K562 (cell line): ENCODE results near the gene DNER. TPM values are rescaled to one million over a fixed set of nuclear protein-coding genes. Genes with fewer than 3 reads are reported as not detected.

Experiments used
- ATAC-seq: fragments of 200-7000 bp; cut with Tn5 transposase; 3 replicates; pipeline ENCODE4 v1.9.1; 2020; ENCODE audit warnings: moderate library complexity
- BruUV-seq: library from RNA; stranded (reverse); fragments of 400-500 nt; replicated peaks from 2 replicates; lab custom pipeline; 2021; lab: Mats Ljungman, UMichigan
- CTCF ChIA-PET: fragments of 300-600 bp; formaldehyde crosslinking; extraction: SDS; loops from one replicate; lab custom pipeline; 2021; ENCODE audit warnings: low intra/inter-chr PET ratio; lab: Yijun Ruan, JAX
- POLR2A ChIA-PET: fragments of 300-600, 350-650 bp; sonication (Branson Sonifier 250); formaldehyde crosslinking; extraction: SDS; loops from one replicate; lab custom pipeline; 2021; ENCODE audit warnings: antibody characterized with exemption, inconsistent platforms; lab: Yijun Ruan, JAX
- DNase-seq, 4 experiments: peaks; one replicate each; pipeline versions ENCODE4 v3.0.0 to v3.0.0-alpha.2; 2011 to 2018; ENCODE audit warnings: low spot score in 3 of 4, mixed read lengths in 3 of 4; ENCODE audit errors: extremely low read depth in 1 of 4
- FAIRE-seq: peaks from 2 replicates; lab custom pipeline; 2011; peaks lifted over from hg19 to GRCh38; lab: Jason Lieb, UNC
- H2AFZ ChIP-seq: 2 replicates; pipeline ENCODE4 v1.6.0; 2011; ENCODE audit warnings: low read depth, low read length, control low read depth, inconsistent platforms
- H3K27ac ChIP-seq: fragments of 200-600 bp; 3 replicates; pipeline ENCODE4 v1.8.0; 2011; ENCODE audit warnings: low read depth, mild to moderate bottlenecking, control low read depth, inconsistent platforms, low read length, moderate library complexity, mixed read lengths; ENCODE audit errors: extremely low read depth
- H3K27me3 ChIP-seq, 2 experiments: fragments of 300-600 bp in 1 of 2; 2 replicates in 1 of 2; 3 replicates in 1 of 2; pipeline versions ENCODE4 v1.6.0 to v1.8.0; 2011; ENCODE audit warnings: inconsistent platforms in 2 of 2, low read length in 2 of 2, mild to moderate bottlenecking in 1 of 2, mixed read lengths in 1 of 2, moderate library complexity in 1 of 2; ENCODE audit not compliant: control insufficient read depth in 2 of 2, insufficient read depth in 2 of 2
- H3K36me3 ChIP-seq: fragments of 300-600 bp; 3 replicates; pipeline ENCODE4 v1.8.0; 2011; ENCODE audit warnings: mild to moderate bottlenecking, low read length, inconsistent platforms; ENCODE audit not compliant: control insufficient read depth, insufficient read depth
- H3K4me1 ChIP-seq, 2 experiments: fragments of 200-600 bp in 1 of 2; replicated peaks in 1 of 2; 2 replicates in 1 of 2; 3 replicates in 1 of 2; pipeline versions ENCODE4 v1.5.1 to v1.8.0; 2011; ENCODE audit warnings: inconsistent platforms in 2 of 2, low read length in 2 of 2, mild to moderate bottlenecking in 1 of 2, mixed read lengths in 1 of 2, moderate library complexity in 1 of 2; ENCODE audit not compliant: control insufficient read depth in 2 of 2, insufficient read depth in 2 of 2
- H3K4me2 ChIP-seq: 2 replicates; pipeline ENCODE4 v1.6.1; 2011; ENCODE audit warnings: low read length, control low read depth, inconsistent platforms, mixed read lengths; ENCODE audit not compliant: insufficient read depth
- H3K4me3 ChIP-seq: fragments of 200-600 bp; sonication (generic), shearing (Covaris generic); 2 replicates; pipeline ENCODE4 v1.5.1; 2016; ENCODE audit warnings: control low read depth, inconsistent platforms
- H3K79me2 ChIP-seq: fragments of 200-600 bp; 3 replicates; pipeline ENCODE4 v1.8.0; 2011; ENCODE audit warnings: low read length, inconsistent platforms; ENCODE audit not compliant: control insufficient read depth, insufficient read depth
- H3K9ac ChIP-seq, 2 experiments: 2 replicates each; pipeline versions ENCODE4 v1.6.0 to v1.6.1; 2011; ENCODE audit warnings: low read depth in 2 of 2, low read length in 2 of 2, control low read depth in 1 of 2, inconsistent platforms in 1 of 2, mild to moderate bottlenecking in 1 of 2, mixed read lengths in 1 of 2; ENCODE audit not compliant: insufficient read depth in 1 of 2
- H3K9me1 ChIP-seq: one replicate; pipeline ENCODE4 v1.6.0; 2011; ENCODE audit warnings: inconsistent platforms, mild to moderate bottlenecking, low read length, moderate library complexity; ENCODE audit not compliant: control insufficient read depth, insufficient read depth
- H3K9me3 ChIP-seq: replicated peaks from 2 replicates; pipeline ENCODE4 v1.5.1; 2011; ENCODE audit warnings: low read depth, low read length, inconsistent platforms; ENCODE audit not compliant: control insufficient read depth, insufficient read depth
- H4K20me1 ChIP-seq: replicated peaks from 2 replicates; pipeline ENCODE4 v1.6.1; 2011; ENCODE audit warnings: low read length, inconsistent platforms, mixed read lengths; ENCODE audit not compliant: control insufficient read depth, insufficient read depth
- CBFA2T3 ChIP-seq: fragments of 450-650 bp; IDR thresholded peaks from 2 replicates; pipeline ENCODE4 v1.6.1; 2017
- CREB1 ChIP-seq, 2 experiments: sonication (generic) in 1 of 2; formaldehyde crosslinking in 1 of 2; IDR thresholded peaks; 2 replicates each; pipeline versions ENCODE4 v1.6.1 to v1.8.0; 2012 to 2022; ENCODE audit warnings: inconsistent platforms in 1 of 2, mild to moderate bottlenecking in 1 of 2, missing genetic modification reagents in 1 of 2, moderate library complexity in 1 of 2
- CREBBP ChIP-seq: IDR thresholded peaks from one replicate; pipeline ENCODE4 v1.6.1; 2012; ENCODE audit warnings: low read depth, mild to moderate bottlenecking, control low read depth, inconsistent platforms, low read length
- CREM ChIP-seq: IDR thresholded peaks from 2 replicates; pipeline ENCODE4 v1.6.1; 2014; ENCODE audit warnings: antibody characterized with exemption, low read depth
- ELF1 ChIP-seq: fragments of 200-800 bp; sonication (Bioruptor generic); IDR thresholded peaks from 2 replicates; pipeline ENCODE4 v1.6.1; 2016; ENCODE audit warnings: missing genetic modification characterization, missing compliant biosample characterization
- PRPF4 ChIP-seq: fragments of 200-400 bp; formaldehyde crosslinking; IDR thresholded peaks from one replicate; pipeline ENCODE4 v1.6.1; 2017; ENCODE audit warnings: low read length, low read depth, mild to moderate bottlenecking; ENCODE audit not compliant: insufficient read depth, poor library complexity, severe bottlenecking
- PURB ChIP-seq: sonication (generic); formaldehyde crosslinking; IDR thresholded peaks from 2 replicates; pipeline ENCODE4 v1.9.0; 2021; ENCODE audit warnings: low read depth, mild to moderate bottlenecking, missing genetic modification reagents
- SOX6 ChIP-seq: fragments of 450-650 bp; IDR thresholded peaks from 2 replicates; pipeline ENCODE4 v1.6.1; 2014; ENCODE audit warnings: mild to moderate bottlenecking
- THRAP3 ChIP-seq: fragments of 450-650 bp; IDR thresholded peaks from 2 replicates; pipeline ENCODE4 v1.6.1; 2016; ENCODE audit warnings: mild to moderate bottlenecking, inconsistent platforms, borderline replicate concordance
- ZNF445 ChIP-seq: fragments of 250-450 bp; sonication (Bioruptor Pico); IDR thresholded peaks from 2 replicates; pipeline ENCODE4 v1.4.0; 2020; ENCODE audit warnings: low read depth, mild to moderate bottlenecking, moderate library complexity
- ZNF584 ChIP-seq: fragments of 200-800 bp; sonication (Bioruptor generic); IDR thresholded peaks from 2 replicates; pipeline ENCODE4 v1.6.1; 2016; ENCODE audit warnings: low read depth, mild to moderate bottlenecking, missing genetic modification characterization, missing compliant biosample characterization
- WGBS: fragments of 100-300 bp; shearing (Covaris generic); methylation state at CpG from one replicate; pipeline ENCODE4 v1.1.6; 2016; ENCODE audit warnings: low coverage, mixed read lengths; ENCODE audit not compliant: insufficient coverage; ENCODE audit errors: missing lambda C conversion rate; 5-methylcytosine and 5-hydroxymethylcytosine counted together
- in situ Hi-C: fragments of 300-500 bp; cut with MboI; formaldehyde crosslinking; loops from 4 replicates; pipeline ENCODE4 v1.15.0; 2018; ENCODE audit warnings: inconsistent platforms, mixed read lengths
- intact Hi-C: fragments of 100-400 bp; cut with micrococcal nuclease; formaldehyde crosslinking; loops from 2 replicates; pipeline ENCODE4 v1.14.2; 2022
- polyA plus RNA-seq, 8 experiments: library from polyadenylated mRNA; depleted of rRNA in 4 of 8; stranded (reverse) in 5 of 8; unstranded in 3 of 8; fragments of >200 nt; fragmentation: Nextera tagmentation in 2 of 8; fragmentation: Illumina TruSeq in 1 of 8; extraction: Ambion mirVana in 2 of 8; extraction: Trizol in 1 of 8; gene quantifications; 2 replicates each; pipeline versions ENCODE4 v1.2.1 to v1.2.3, GENCODE V29; 2011 to 2014; ENCODE audit warnings: inconsistent platforms in 1 of 8, missing spikeins in 1 of 8
- total RNA-seq, 7 experiments: library from RNA; depleted of rRNA in 6 of 7; stranded (reverse); fragments of >200 nt in 6 of 7; fragmentation: Illumina TruSeq in 2 of 7; extraction: Trizol in 2 of 7; gene quantifications; 2 replicates each; pipeline versions ENCODE4 v1.2.1 to v1.2.3, GENCODE V29; 2011 to 2021; ENCODE audit warnings: low replicate concordance in 1 of 7
- TF ChIP-seq, protein P1 (sequence below): sonication (generic); formaldehyde crosslinking; IDR thresholded peaks from 2 replicates; pipeline ENCODE4 v1.8.0; 2023; ENCODE audit warnings: missing genetic modification reagents, mild to moderate bottlenecking, borderline replicate concordance
- TF ChIP-seq, protein P2 (sequence below): fragments of 250-450 bp; sonication (Bioruptor Pico); IDR thresholded peaks from 2 replicates; pipeline ENCODE4 v1.8.0; 2021; ENCODE audit warnings: moderate library complexity, mild to moderate bottlenecking, inconsistent platforms
- TF ChIP-seq, protein P3 (sequence below): fragments of 450-650 bp; IDR thresholded peaks from 2 replicates; pipeline ENCODE4 v1.7.1; 2018; ENCODE audit warnings: mild to moderate bottlenecking, low read depth; ENCODE audit not compliant: partially characterized antibody

Gene DNER
- total and polyA plus RNA-seq, 9 of the 15 experiments (the other 6 are each of a cell fraction or from before 2014, with no cell fraction given) = not detected

DNA sequence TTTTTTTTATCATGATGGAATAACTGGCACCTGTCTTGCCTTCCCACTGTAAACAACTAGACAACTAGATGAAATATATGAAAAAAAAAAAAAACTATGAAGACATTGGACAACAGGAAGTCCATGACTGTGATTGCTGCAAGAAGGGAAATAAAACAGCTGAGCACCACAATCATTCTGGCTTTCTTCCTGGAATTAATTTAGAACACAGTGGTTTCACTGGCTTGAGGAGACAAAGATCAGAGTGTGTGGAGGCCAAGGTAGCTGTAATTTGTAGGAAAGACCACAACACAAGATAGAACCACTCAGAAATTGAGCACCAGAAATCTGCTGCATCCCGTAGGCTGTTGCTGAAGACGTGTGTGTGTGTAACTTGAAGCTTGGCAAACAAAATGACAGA, 322.2 kb downstream of the DNER start (continued):
- no peak for TF ChIP-seq CREM
- no peak for TF ChIP-seq SOX6
- TF ChIP-seq, protein P1, sequence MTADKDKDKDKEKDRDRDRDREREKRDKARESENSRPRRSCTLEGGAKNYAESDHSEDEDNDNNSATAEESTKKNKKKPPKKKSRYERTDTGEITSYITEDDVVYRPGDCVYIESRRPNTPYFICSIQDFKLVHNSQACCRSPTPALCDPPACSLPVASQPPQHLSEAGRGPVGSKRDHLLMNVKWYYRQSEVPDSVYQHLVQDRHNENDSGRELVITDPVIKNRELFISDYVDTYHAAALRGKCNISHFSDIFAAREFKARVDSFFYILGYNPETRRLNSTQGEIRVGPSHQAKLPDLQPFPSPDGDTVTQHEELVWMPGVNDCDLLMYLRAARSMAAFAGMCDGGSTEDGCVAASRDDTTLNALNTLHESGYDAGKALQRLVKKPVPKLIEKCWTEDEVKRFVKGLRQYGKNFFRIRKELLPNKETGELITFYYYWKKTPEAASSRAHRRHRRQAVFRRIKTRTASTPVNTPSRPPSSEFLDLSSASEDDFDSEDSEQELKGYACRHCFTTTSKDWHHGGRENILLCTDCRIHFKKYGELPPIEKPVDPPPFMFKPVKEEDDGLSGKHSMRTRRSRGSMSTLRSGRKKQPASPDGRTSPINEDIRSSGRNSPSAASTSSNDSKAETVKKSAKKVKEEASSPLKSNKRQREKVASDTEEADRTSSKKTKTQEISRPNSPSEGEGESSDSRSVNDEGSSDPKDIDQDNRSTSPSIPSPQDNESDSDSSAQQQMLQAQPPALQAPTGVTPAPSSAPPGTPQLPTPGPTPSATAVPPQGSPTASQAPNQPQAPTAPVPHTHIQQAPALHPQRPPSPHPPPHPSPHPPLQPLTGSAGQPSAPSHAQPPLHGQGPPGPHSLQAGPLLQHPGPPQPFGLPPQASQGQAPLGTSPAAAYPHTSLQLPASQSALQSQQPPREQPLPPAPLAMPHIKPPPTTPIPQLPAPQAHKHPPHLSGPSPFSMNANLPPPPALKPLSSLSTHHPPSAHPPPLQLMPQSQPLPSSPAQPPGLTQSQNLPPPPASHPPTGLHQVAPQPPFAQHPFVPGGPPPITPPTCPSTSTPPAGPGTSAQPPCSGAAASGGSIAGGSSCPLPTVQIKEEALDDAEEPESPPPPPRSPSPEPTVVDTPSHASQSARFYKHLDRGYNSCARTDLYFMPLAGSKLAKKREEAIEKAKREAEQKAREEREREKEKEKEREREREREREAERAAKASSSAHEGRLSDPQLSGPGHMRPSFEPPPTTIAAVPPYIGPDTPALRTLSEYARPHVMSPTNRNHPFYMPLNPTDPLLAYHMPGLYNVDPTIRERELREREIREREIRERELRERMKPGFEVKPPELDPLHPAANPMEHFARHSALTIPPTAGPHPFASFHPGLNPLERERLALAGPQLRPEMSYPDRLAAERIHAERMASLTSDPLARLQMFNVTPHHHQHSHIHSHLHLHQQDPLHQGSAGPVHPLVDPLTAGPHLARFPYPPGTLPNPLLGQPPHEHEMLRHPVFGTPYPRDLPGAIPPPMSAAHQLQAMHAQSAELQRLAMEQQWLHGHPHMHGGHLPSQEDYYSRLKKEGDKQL (CRISPR knock-in tag) = no peak
- no peak for TF ChIP-seq ZNF445

DNA sequence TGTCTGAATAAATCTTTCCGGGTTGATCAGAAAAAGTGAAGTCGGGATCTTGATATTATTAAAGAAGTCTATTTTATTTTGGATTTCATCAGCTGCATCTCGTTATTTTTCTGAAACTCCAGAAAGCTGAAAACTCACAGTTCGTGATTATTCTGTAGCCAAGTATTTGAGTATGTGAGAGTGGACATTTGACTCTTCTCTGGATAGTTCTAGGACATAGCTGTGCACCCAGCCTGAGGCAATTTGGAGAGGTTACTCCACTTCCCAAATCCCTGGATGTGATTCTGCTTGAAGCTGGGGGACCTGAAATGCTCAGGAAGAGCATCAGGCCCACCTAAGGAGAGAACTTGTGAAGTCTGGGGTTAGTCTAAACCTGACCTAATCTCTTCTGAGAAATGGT, 325.6 kb downstream of the DNER start:
- no peak for TF ChIP-seq CREBBP
- no peak for TF ChIP-seq CBFA2T3
- no peak for TF ChIP-seq ELF1 (tag)
- TF ChIP-seq PURB (CRISPR knock-in tag) = no peak
- TF ChIP-seq THRAP3 = no peak
- TF ChIP-seq PRPF4 = no peak
- no peak for TF ChIP-seq CREB1 (IDR thresholded peaks at IDR 0.05)
- TF ChIP-seq CREB1 (CRISPR knock-in tag; IDR thresholded peaks at IDR 0.05) = no peak
- TF ChIP-seq, protein P2, sequence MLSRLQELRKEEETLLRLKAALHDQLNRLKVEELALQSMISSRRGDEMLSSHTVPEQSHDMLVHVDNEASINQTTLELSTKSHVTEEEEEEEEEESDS (CRISPR knock-in tag) = no peak
- TF ChIP-seq, protein P3, sequence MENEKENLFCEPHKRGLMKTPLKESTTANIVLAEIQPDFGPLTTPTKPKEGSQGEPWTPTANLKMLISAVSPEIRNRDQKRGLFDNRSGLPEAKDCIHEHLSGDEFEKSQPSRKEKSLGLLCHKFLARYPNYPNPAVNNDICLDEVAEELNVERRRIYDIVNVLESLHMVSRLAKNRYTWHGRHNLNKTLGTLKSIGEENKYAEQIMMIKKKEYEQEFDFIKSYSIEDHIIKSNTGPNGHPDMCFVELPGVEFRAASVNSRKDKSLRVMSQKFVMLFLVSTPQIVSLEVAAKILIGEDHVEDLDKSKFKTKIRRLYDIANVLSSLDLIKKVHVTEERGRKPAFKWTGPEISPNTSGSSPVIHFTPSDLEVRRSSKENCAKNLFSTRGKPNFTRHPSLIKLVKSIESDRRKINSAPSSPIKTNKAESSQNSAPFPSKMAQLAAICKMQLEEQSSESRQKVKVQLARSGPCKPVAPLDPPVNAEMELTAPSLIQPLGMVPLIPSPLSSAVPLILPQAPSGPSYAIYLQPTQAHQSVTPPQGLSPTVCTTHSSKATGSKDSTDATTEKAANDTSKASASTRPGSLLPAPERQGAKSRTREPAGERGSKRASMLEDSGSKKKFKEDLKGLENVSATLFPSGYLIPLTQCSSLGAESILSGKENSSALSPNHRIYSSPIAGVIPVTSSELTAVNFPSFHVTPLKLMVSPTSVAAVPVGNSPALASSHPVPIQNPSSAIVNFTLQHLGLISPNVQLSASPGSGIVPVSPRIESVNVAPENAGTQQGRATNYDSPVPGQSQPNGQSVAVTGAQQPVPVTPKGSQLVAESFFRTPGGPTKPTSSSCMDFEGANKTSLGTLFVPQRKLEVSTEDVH = no peak
- TF ChIP-seq ZNF584 (CRISPR knock-in tag) = no peak
- TF ChIP-seq, all 486 proteins: peak for 0
- Histone ChIP-seq H4K20me1 (no peaks in the 10 kb centered on the region), H3K9ac (no peak overlapping the region), H2AFZ (no peak overlapping the region), H3K9me3 (no peaks in the 10 kb centered on the region), H3K79me2 (no peaks in the 10 kb centered on the region), H3K4me2 (no peak overlapping the region), H3K27ac (no peak overlapping the region), H3K4me3 (no peak overlapping the region), H3K27me3 (no peaks in the 10 kb centered on the region), H3K4me1 (no peaks in the 10 kb centered on the region), H3K9me1 (no peaks in the 10 kb centered on the region), H3K36me3 (no peaks in the 10 kb centered on the region)
- BruUV-seq = no TSS peak
- WGBS = 0% methylated on average over 4 of the region's 4 CpGs
- CTCF ChIA-PET = no interaction called here
- DNase-seq (no peak), FAIRE-seq (no peak), ATAC-seq (no peak)
- POLR2A ChIA-PET = no interaction called here
- in situ Hi-C loops = no loop called here
- intact Hi-C loops = no loop called here
